DND-41 (cell line): Measurements from ENCODE around the gene CTDP1.
A peak's percentile ranks its signal among the peaks of the same experiment; 100 is the strongest.

ENCODE experiments used
- ATAC-seq: fragments of 200-7000 bp; cut with Tn5 transposase; 3 replicates; pipeline ENCODE4 v1.9.1; 2021; ENCODE audit warnings: low read depth; ENCODE audit not compliant: insufficient read depth
- DNase-seq: peaks from one replicate; pipeline ENCODE4 v3.0.0-alpha.2; 2020
- H2AFZ ChIP-seq: 2 replicates; pipeline ENCODE4 v1.6.0; 2012; ENCODE audit warnings: low read depth, low read length
- H3K27ac ChIP-seq: 2 replicates; pipeline ENCODE4 v1.5.1; 2012; ENCODE audit warnings: low read length, inconsistent platforms
- H3K27me3 ChIP-seq: fragments of 200-600 bp; sonication (generic); 2 replicates; pipeline ENCODE4 v1.6.0; 2012; ENCODE audit warnings: low read length, mild to moderate bottlenecking, inconsistent platforms; ENCODE audit not compliant: insufficient read depth, poor library complexity
- H3K36me3 ChIP-seq: 2 replicates; pipeline ENCODE4 v1.5.1; 2012; ENCODE audit warnings: low read length, inconsistent platforms; ENCODE audit not compliant: insufficient read depth
- H3K4me1 ChIP-seq: 2 replicates; pipeline ENCODE4 v1.5.1; 2012; ENCODE audit warnings: mild to moderate bottlenecking, low read length; ENCODE audit not compliant: insufficient read depth
- H3K4me2 ChIP-seq: 2 replicates; pipeline ENCODE4 v1.6.0; 2012; ENCODE audit warnings: mild to moderate bottlenecking, moderate library complexity, low read length, inconsistent platforms; ENCODE audit not compliant: insufficient read depth
- H3K4me3 ChIP-seq, 2 experiments: fragments of 200-600 bp in 1 of 2; shearing (Covaris generic) in 1 of 2; 2 replicates each; pipeline ENCODE4 v1.5.1; 2012 to 2016; ENCODE audit warnings: inconsistent platforms in 2 of 2, low read length in 2 of 2, mild to moderate bottlenecking in 2 of 2, low read depth in 1 of 2, moderate library complexity in 1 of 2
- H3K79me2 ChIP-seq: 2 replicates; pipeline ENCODE4 v1.6.0; 2012; ENCODE audit warnings: low read length, inconsistent platforms; ENCODE audit not compliant: insufficient read depth
- H3K9ac ChIP-seq: 2 replicates; pipeline ENCODE4 v1.6.0; 2012; ENCODE audit warnings: low read depth, mild to moderate bottlenecking, inconsistent platforms, low read length, moderate library complexity
- H3K9me3 ChIP-seq: 2 replicates; pipeline ENCODE4 v1.5.1; 2012; ENCODE audit warnings: low read length, moderate library complexity, mild to moderate bottlenecking, inconsistent platforms; ENCODE audit not compliant: insufficient read depth, severe bottlenecking
- H4K20me1 ChIP-seq: 2 replicates; pipeline ENCODE4 v1.6.0; 2012; ENCODE audit warnings: low read length; ENCODE audit not compliant: insufficient read depth
- EZH2 ChIP-seq: IDR thresholded peaks from 3 replicates; pipeline ENCODE4 v1.6.1; 2012; ENCODE audit warnings: borderline replicate concordance, low read depth, mild to moderate bottlenecking, moderate library complexity, low read length, inconsistent platforms; ENCODE audit not compliant: severe bottlenecking
- TF ChIP-seq, protein P1 (sequence below): IDR thresholded peaks from 2 replicates; pipeline ENCODE4 v1.5.1; 2012; ENCODE audit warnings: borderline replicate concordance, low read length, moderate library complexity, mild to moderate bottlenecking; ENCODE audit not compliant: poor library complexity, severe bottlenecking; ENCODE audit errors: extremely low read depth

Gene CTDP1

DNA sequence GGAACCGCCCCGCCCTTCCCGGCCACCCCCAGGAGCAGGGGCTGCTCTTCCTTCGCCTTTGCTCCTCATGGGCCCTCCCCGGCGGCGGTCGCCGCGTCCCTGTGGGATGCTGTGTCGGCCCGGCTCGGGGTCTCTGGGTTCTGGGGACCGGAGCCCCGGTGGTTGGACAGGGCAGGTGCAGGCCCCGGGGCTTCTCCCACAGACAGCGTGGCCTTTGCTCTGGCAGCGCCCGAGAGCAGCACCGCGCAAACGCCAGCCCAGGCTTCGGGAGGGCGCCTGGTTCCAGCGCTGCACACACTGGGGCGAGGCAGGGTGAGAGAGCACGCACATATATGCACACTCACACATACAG is 109.1 kb downstream of the CTDP1 start:
- no peak overlapping the region for H2AFZ ChIP-seq
- no peaks in the 10 kb centered on the region for H3K36me3 ChIP-seq
- TF ChIP-seq EZH2, result no peak
- TF ChIP-seq, protein P1, sequence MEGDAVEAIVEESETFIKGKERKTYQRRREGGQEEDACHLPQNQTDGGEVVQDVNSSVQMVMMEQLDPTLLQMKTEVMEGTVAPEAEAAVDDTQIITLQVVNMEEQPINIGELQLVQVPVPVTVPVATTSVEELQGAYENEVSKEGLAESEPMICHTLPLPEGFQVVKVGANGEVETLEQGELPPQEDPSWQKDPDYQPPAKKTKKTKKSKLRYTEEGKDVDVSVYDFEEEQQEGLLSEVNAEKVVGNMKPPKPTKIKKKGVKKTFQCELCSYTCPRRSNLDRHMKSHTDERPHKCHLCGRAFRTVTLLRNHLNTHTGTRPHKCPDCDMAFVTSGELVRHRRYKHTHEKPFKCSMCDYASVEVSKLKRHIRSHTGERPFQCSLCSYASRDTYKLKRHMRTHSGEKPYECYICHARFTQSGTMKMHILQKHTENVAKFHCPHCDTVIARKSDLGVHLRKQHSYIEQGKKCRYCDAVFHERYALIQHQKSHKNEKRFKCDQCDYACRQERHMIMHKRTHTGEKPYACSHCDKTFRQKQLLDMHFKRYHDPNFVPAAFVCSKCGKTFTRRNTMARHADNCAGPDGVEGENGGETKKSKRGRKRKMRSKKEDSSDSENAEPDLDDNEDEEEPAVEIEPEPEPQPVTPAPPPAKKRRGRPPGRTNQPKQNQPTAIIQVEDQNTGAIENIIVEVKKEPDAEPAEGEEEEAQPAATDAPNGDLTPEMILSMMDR, result peak; percentile 8
- no peaks in the 10 kb centered on the region for H3K9me3 ChIP-seq
- ATAC-seq (no peak), DNase-seq (no peak)
- no peaks in the 10 kb centered on the region for H3K79me2 ChIP-seq
- no peaks in the 10 kb centered on the region for H3K27me3 ChIP-seq
- H3K9ac ChIP-seq, result no peak overlapping the region
- no peak overlapping the region for H3K4me2 ChIP-seq
- no peaks in the 10 kb centered on the region for H3K4me1 ChIP-seq
- no peak overlapping the region for H3K4me3 ChIP-seq
- no peaks in the 10 kb centered on the region for H4K20me1 ChIP-seq
- H3K27ac ChIP-seq, result no peak overlapping the region

DNA sequence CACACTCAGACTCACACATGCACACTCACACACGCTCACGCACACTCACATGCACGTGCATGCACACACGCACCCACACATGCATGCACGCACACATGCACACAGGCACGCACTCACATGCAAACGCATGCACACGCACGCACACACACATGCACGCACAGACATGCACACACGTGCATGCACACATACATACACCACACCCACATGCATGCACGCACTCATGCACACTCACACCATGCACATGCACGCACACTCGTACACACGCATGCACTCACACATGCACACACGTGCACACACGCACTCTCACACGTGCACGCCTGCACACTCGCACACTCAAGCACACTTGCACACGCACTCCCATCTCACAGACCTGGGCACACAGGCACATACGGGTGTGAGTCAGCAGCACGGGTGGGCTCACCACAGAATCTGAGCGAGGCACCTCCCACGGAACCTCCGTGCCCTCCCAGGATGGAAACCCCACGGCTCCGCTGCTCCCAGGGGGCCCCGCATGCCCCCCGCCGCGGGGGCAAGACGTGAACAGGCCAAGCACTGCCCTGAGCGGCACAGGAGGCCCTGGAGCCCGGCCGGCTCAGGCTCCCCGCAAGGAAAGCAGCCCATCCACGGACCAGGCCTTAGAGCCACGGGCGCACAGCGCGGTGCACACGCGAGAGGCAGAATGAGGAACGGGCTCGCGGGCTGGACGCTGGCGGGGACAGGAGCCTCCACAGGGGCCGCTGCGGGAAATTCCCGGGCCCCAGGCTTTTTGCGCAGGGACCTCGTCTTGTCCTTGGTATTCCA is 109.7 kb downstream of the CTDP1 start:
- no peak overlapping the region for H3K9ac ChIP-seq
- H3K27ac ChIP-seq, result no peak overlapping the region
- no peaks in the 10 kb centered on the region for H3K27me3 ChIP-seq
- no peak for DNase-seq
- H3K79me2 ChIP-seq, result no peaks in the 10 kb centered on the region
- no peaks in the 10 kb centered on the region for H3K9me3 ChIP-seq
- H3K4me3 ChIP-seq, result no peak overlapping the region
- no peak for ATAC-seq
- no peak for TF ChIP-seq EZH2
- TF ChIP-seq, protein P1, result peak; percentile 1
- H3K4me1 ChIP-seq, result no peaks in the 10 kb centered on the region
- no peak overlapping the region for H2AFZ ChIP-seq
- H3K36me3 ChIP-seq, result no peaks in the 10 kb centered on the region
- no peaks in the 10 kb centered on the region for H4K20me1 ChIP-seq
- H3K4me2 ChIP-seq, result no peak overlapping the region

DNA sequence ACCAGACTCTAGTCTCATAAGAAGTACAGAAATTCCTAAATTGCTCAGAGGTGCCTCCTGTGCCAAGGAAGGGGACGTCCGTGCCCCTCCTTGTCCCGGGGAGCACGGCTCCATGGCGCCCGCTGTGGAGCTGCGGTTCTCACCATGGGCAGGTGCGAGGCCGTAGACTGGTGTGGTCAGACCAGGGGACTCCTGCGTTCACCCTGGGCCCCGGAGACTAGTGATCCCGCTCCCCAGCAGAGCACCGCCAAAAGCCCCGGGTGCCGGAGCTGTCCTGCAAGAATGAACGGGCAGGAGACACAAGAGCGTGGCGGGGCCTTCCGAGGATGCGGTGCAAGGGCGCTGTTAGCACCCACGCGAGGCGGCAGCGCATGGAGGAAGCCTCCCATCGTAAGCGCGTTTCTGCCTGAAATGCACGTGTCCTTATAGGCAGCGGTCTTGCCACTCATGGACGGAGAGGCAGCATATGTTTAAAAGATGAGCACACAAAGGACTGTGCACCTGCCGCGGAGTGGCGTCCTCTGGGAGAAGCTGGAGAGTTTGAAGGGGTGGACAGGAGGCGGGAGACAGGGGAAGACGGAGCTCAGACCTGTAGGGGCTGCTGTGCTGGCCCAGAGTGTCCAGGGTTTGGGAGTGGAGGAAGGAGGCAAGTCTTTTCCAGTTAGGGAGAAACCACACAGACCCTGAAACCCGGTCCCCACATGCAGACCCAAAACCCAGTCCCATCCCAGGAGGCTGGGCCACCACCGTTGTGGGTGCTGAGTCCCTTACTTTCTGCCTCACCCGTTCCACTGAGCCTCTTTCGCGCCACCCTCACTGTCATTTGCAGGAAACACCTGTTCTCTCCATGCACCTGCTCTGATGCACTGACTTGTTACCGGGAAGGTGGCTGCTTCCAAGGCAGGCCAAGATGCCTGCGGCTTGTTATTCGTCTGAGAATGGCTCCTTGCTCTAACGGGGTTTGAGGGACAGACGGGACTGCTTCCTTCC is 110.6 kb downstream of the CTDP1 start:
- no peak overlapping the region for H3K27ac ChIP-seq
- H3K4me1 ChIP-seq, result no peaks in the 10 kb centered on the region

More for the DNA sequence above, 110.6 kb downstream of the CTDP1 start:
- Histone ChIP-seq H3K9me3 (no peaks in the 10 kb centered on the region), H3K36me3 (no peaks in the 10 kb centered on the region), H4K20me1 (no peaks in the 10 kb centered on the region), H3K4me3 (no peak overlapping the region), H3K9ac (no peak overlapping the region), H3K4me2 (no peak overlapping the region), H3K79me2 (no peaks in the 10 kb centered on the region), H3K27me3 (no peaks in the 10 kb centered on the region), H2AFZ (no peak overlapping the region)
- ATAC-seq (no peak), DNase-seq (no peak)
- no peak for TF ChIP-seq EZH2
- TF ChIP-seq, protein P1, result no peak
